Measurements from ENCODE around the gene TMEM100.

The TMEM100 gene

GRCh38 chr17:55743103-55743679, 20.5 kb upstream of the TMEM100 start:
- DNase-seq (ENCODE audit: low read depth in 2 of 2): no peak

GRCh38 chr17:55742272-55743102, 19.8 kb upstream of the TMEM100 start:
- DNase-seq (ENCODE audit: low read depth in 2 of 2): no peak

- no peak for DNase-seq (ENCODE audit: low read depth in 2 of 2)
These were observed 18.7 kb upstream of the TMEM100 start for GRCh38 chr17:55741356-55741700.

- DNase-seq (ENCODE audit: low read depth in 2 of 2): no peak
These were observed 18.1 kb upstream of the TMEM100 start for GRCh38 chr17:55740511-55741355.

GRCh38 chr17:55737976-55738501, 15.4 kb upstream of the TMEM100 start:
- DNase-seq (ENCODE audit: low read depth in 2 of 2): no peak

- no peak for DNase-seq (ENCODE audit: low read depth in 2 of 2)
These were observed 13.2 kb upstream of the TMEM100 start for GRCh38 chr17:55735731-55736405.

GRCh38 chr17:55734128-55734781, 11.6 kb upstream of the TMEM100 start:
- DNase-seq (ENCODE audit: low read depth in 2 of 2): no peak

- DNase-seq (ENCODE audit: low read depth in 2 of 2): no peak
These were observed 9.1 kb upstream of the TMEM100 start for GRCh38 chr17:55731586-55732250.

GRCh38 chr17:55730808-55731207, 8.1 kb upstream of the TMEM100 start:
- DNase-seq (ENCODE audit: low read depth in 2 of 2): no peak

GRCh38 chr17:55730380-55730779, 7.7 kb upstream of the TMEM100 start:
- no peak for DNase-seq (ENCODE audit: low read depth in 2 of 2)

- no peak for DNase-seq (ENCODE audit: low read depth in 2 of 2)
These were observed 6.8 kb upstream of the TMEM100 start for GRCh38 chr17:55729484-55729883.

- no peak for DNase-seq (ENCODE audit: low read depth in 2 of 2)
These were observed 6.2 kb upstream of the TMEM100 start for GRCh38 chr17:55728833-55729232.

- DNase-seq (ENCODE audit: low read depth in 2 of 2): no peak
These were observed 5.7 kb upstream of the TMEM100 start for GRCh38 chr17:55728361-55728760.

- DNase-seq (ENCODE audit: low read depth in 2 of 2): no peak
These were observed 5.3 kb upstream of the TMEM100 start for GRCh38 chr17:55727920-55728319.

GRCh38 chr17:55727275-55727674, 4.6 kb upstream of the TMEM100 start:
- no peak for DNase-seq (ENCODE audit: low read depth in 2 of 2)

GRCh38 chr17:55726440-55726839, 3.8 kb upstream of the TMEM100 start:
- DNase-seq (ENCODE audit: low read depth in 2 of 2): no peak

- DNase-seq (ENCODE audit: low read depth in 2 of 2): no peak
These were observed 804 bp upstream of the TMEM100 start for GRCh38 chr17:55723488-55723848.

- DNase-seq (ENCODE audit: low read depth in 2 of 2): no peak
These were observed 488 bp downstream of the TMEM100 start for GRCh38 chr17:55722016-55722736.

GRCh38 chr17:55720919-55721836, 1.5 kb downstream of the TMEM100 start:
- DNase-seq (ENCODE audit: low read depth in 2 of 2): no peak

Measured in stimulated activated CD8-positive, alpha-beta memory T cell treated with anti-CD3 and anti-CD28 coated beads, Interleukin-2, amount 100 ng/mL, for 1 hour (primary cell).